ENCODE measurements around the gene ARHGEF39. TPM values are rescaled to one million over a fixed set of nuclear protein-coding genes. Genes with fewer than 3 reads are reported as not detected.

ARHGEF39 gene
- total and polyA plus RNA-seq, 8 donors: 0.20 to 2.0 (median 1.0) TPM

GRCh38 chr9:35686222-35687203 lies 21.5 kb upstream of the ARHGEF39 start:
- H3K27ac ChIP-seq: no peak overlapping the region

GRCh38 chr9:35685506-35685905 lies 20.5 kb upstream of the ARHGEF39 start:
- WGBS, 2 donors: 87 to 88% methylated on average over 13 of the region's 13 CpGs
- peak in 1 of 6 donors; percentile 33 for DNase-seq
- intact Hi-C loops (cut with DNase I): no loop called here

More at GRCh38 chr9:35686222-35687203, 21.5 kb upstream of the ARHGEF39 start:
- Histone ChIP-seq H3K9me3 (no peaks in the 10 kb centered on the region), H3K36me3 (no peaks in the 10 kb centered on the region), H3K4me1 (peaks cover 0 to 4% (median 4%) of the 10 kb centered on the region in 3 donors), H3K27me3 (no peaks in the 10 kb centered on the region), H3K4me3 (no peak overlapping the region)
- TF ChIP-seq CTCF (IDR thresholded peaks at IDR 0.05): no peak
- intact Hi-C loops (cut with DNase I): no loop called here
- 81 to 82% methylated on average over 11 of the region's 11 CpGs for WGBS, 2 donors
- DNase-seq: peak in 2 of 6 donors; percentile 17 to 31
- ATAC-seq: no peak
- FAIRE-seq: no peak

GRCh38 chr9:35684921-35685320 lies 19.9 kb upstream of the ARHGEF39 start:
- TF ChIP-seq CTCF (IDR thresholded peaks at IDR 0.05): no peak
- ATAC-seq: no peak
- no peaks in the 10 kb centered on the region for H3K9me3 ChIP-seq
- WGBS, 2 donors: 93 to 94% methylated on average over 10 of the region's 10 CpGs
- intact Hi-C loops (cut with DNase I): no loop called here
- H3K36me3 ChIP-seq: no peaks in the 10 kb centered on the region
- H3K4me3 ChIP-seq: no peak overlapping the region
- no peak overlapping the region for H3K27ac ChIP-seq
- FAIRE-seq: no peak
- peaks cover 0 to 2% (median 0%) of the 10 kb centered on the region in 3 donors for H3K4me1 ChIP-seq
- no peaks in the 10 kb centered on the region for H3K27me3 ChIP-seq
- peak in 1 of 6 donors; percentile 23 for DNase-seq

More at GRCh38 chr9:35685506-35685905, 20.5 kb upstream of the ARHGEF39 start:
- Histone ChIP-seq H3K9me3 (no peaks in the 10 kb centered on the region), H3K4me3 (no peak overlapping the region), H3K27me3 (no peaks in the 10 kb centered on the region), H3K4me1 (peaks cover 0 to 4% (median 0%) of the 10 kb centered on the region in 3 donors), H3K36me3 (no peaks in the 10 kb centered on the region), H3K27ac (no peak overlapping the region)
- ATAC-seq (no peak), FAIRE-seq (no peak)
- no peak for TF ChIP-seq CTCF (IDR thresholded peaks at IDR 0.05)

DNA sequence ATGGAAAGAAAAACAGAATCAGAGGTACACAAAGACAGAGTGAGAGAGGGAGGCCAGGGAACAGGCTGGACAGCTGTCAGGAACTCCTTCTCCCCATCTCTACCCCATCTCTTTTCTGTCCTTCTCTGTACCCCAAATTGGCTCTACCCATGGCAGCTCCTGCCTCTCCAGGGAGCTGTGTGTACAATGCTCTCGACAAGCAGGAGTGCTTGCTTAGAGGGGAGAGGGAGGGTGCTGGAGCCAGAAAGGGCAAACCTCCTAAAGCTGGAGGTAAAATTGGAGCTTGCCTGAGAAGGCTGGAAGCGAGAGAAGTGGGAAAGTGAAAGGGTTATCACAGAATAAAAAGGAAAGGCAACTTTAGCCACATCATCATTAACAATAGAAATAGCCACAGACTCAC lies 18.3 kb upstream of the ARHGEF39 start:
- intact Hi-C loops (cut with DNase I): no loop called here
- DNase-seq (no peak), FAIRE-seq (no peak), ATAC-seq (no peak)
- Histone ChIP-seq H3K4me3 (no peak overlapping the region), H3K9me3 (no peaks in the 10 kb centered on the region), H3K27ac (no peak overlapping the region), H3K27me3 (no peaks in the 10 kb centered on the region), H3K36me3 (no peaks in the 10 kb centered on the region), H3K4me1 (no peaks in the 10 kb centered on the region)
- 58 to 71% methylated on average over 2 of the region's 2 CpGs for WGBS, 2 donors
- no peak for TF ChIP-seq CTCF (IDR thresholded peaks at IDR 0.05)

Data from pancreas (tissue), 10 donors.